GM23338 (cell line): ENCODE data around the gene FASN.

Experiments
- EZH2 ChIP-seq: fragments of 200-600 bp; sonication (generic); IDR thresholded peaks from one replicate; pipeline ENCODE4 v1.8.0; 2017; ENCODE audit warnings: antibody characterized with exemption, mild to moderate bottlenecking, low read depth; ENCODE audit not compliant: unreplicated experiment
- EZH2phosphoT487 ChIP-seq: fragments of 200-600 bp; sonication (generic); IDR thresholded peaks from one replicate; pipeline ENCODE4 v1.8.1; 2018; ENCODE audit warnings: antibody characterized with exemption; ENCODE audit not compliant: unreplicated experiment
- NANOG ChIP-seq: IDR thresholded peaks from 2 replicates; pipeline ENCODE4 v1.6.1; 2016; ENCODE audit warnings: antibody characterized with exemption, borderline replicate concordance
- POLR2AphosphoS5 ChIP-seq: IDR thresholded peaks from 2 replicates; pipeline ENCODE4 v1.6.1; 2016; ENCODE audit warnings: antibody characterized with exemption, low read depth
- REST ChIP-seq: IDR thresholded peaks from one replicate; pipeline ENCODE4 v1.6.1; 2018; ENCODE audit warnings: antibody characterized with exemption; ENCODE audit not compliant: unreplicated experiment
- TF ChIP-seq, protein P1 (sequence below), 2 experiments: fragments of 200-600 bp in 1 of 2; sonication (generic) in 1 of 2; conservative IDR thresholded peaks; 2 replicates each; pipeline versions ENCODE4 v1.5.1 to v1.6.1; 2016 to 2017; ENCODE audit warnings: antibody characterized with exemption in 2 of 2, low read depth in 2 of 2, mild to moderate bottlenecking in 2 of 2, moderate library complexity in 1 of 2
- TF ChIP-seq, protein P2 (sequence below): IDR thresholded peaks from 2 replicates; pipeline ENCODE4 v1.6.1; 2016; ENCODE audit warnings: antibody characterized with exemption

DNA sequence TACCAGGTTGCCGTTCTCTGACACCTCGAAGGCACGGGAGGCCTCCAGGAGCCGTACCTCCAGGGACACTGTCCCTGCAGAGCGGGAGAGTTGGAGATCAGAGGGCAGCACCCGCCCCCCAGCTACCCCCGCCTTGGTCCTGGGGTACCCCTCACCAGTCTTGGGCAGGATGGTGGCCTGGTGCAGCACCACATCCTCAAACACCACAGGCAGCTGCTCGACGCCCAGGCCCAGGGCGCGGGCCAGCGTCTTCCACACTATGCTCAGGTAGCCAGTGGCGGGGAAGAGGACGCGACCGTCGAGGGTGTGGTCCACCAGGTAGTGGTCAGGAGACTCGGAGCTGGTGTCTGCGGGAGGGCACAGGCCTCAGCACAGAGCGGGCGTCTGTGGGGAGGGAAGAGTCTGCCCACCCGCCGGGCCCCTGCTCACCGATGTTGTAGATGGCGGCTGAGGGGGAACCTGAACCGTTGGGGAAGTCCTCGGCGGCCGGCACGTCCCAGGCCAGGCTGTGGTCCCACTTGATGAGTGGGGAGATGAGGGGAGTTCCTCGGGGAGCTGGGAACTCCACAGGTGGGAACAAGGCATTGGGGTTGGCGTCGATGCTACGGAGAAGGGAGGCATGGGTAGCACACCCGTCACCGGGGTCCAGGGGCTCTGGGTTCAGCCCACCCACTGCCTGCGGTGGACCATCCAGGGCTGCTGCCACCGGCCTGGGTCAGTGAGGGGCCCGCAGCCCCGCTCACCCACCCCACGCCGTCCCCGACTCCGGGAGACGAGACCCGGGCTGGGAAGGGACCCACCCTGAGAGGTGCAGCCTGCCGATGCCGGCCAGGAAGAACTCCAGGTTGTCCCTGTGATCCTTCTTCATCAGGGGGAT is 9.8 kb downstream of the FASN start:
- TF ChIP-seq, protein P1, sequence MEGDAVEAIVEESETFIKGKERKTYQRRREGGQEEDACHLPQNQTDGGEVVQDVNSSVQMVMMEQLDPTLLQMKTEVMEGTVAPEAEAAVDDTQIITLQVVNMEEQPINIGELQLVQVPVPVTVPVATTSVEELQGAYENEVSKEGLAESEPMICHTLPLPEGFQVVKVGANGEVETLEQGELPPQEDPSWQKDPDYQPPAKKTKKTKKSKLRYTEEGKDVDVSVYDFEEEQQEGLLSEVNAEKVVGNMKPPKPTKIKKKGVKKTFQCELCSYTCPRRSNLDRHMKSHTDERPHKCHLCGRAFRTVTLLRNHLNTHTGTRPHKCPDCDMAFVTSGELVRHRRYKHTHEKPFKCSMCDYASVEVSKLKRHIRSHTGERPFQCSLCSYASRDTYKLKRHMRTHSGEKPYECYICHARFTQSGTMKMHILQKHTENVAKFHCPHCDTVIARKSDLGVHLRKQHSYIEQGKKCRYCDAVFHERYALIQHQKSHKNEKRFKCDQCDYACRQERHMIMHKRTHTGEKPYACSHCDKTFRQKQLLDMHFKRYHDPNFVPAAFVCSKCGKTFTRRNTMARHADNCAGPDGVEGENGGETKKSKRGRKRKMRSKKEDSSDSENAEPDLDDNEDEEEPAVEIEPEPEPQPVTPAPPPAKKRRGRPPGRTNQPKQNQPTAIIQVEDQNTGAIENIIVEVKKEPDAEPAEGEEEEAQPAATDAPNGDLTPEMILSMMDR (conservative IDR thresholded peaks at IDR 0.05; ENCODE audit: low read depth in 2 of 2), result no peak
- TF ChIP-seq POLR2AphosphoS5 (no peak), NANOG (no peak), EZH2 (no peak), REST (no peak), EZH2phosphoT487 (no peak)
- TF ChIP-seq, protein P2, sequence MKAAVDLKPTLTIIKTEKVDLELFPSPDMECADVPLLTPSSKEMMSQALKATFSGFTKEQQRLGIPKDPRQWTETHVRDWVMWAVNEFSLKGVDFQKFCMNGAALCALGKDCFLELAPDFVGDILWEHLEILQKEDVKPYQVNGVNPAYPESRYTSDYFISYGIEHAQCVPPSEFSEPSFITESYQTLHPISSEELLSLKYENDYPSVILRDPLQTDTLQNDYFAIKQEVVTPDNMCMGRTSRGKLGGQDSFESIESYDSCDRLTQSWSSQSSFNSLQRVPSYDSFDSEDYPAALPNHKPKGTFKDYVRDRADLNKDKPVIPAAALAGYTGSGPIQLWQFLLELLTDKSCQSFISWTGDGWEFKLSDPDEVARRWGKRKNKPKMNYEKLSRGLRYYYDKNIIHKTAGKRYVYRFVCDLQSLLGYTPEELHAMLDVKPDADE, result no peak
